Small intestine (tissue), 7 donors: ENCODE results near the gene KCNN3. TPM values are rescaled to one million over a fixed set of nuclear protein-coding genes. Genes with fewer than 3 reads are reported as not detected.
A peak's percentile ranks its signal among the peaks of the same experiment; 100 is the strongest.

Experiments
- DNase-seq, 2 donors: peaks; one replicate each; pipeline versions ENCODE4 v3.0.0 to v3.0.0-alpha.2; 2013
- FAIRE-seq: peaks from 2 replicates; lab custom pipeline; 2012; peaks lifted over from hg19 to GRCh38; lab: Jason Lieb, UNC
- H3K27ac ChIP-seq, 3 donors: one replicate each; pipeline ENCODE4 v1.5.1; 2013; ENCODE audit warnings: low read length in 2 of 3, mild to moderate bottlenecking in 2 of 3, control low read depth in 1 of 3, inconsistent platforms in 1 of 3, low read depth in 1 of 3, moderate library complexity in 1 of 3
- H3K27me3 ChIP-seq, 3 donors: one replicate each; pipeline ENCODE4 v1.6.1; 2013; ENCODE audit warnings: low read length in 3 of 3, inconsistent platforms in 1 of 3; ENCODE audit not compliant: control insufficient read depth in 3 of 3, insufficient read depth in 3 of 3
- H3K36me3 ChIP-seq, 3 donors: one replicate each; pipeline ENCODE4 v1.6.1; 2013; ENCODE audit warnings: low read length in 3 of 3, inconsistent platforms in 1 of 3, low read depth in 1 of 3, mild to moderate bottlenecking in 1 of 3, moderate library complexity in 1 of 3; ENCODE audit not compliant: control insufficient read depth in 3 of 3, insufficient read depth in 2 of 3
- H3K4me1 ChIP-seq, 3 donors: one replicate each; pipeline ENCODE4 v1.6.1; 2013; ENCODE audit warnings: low read length in 2 of 3, inconsistent platforms in 1 of 3, low read depth in 1 of 3, mild to moderate bottlenecking in 1 of 3, moderate library complexity in 1 of 3; ENCODE audit not compliant: control insufficient read depth in 3 of 3, insufficient read depth in 2 of 3
- H3K4me3 ChIP-seq, 3 donors: one replicate each; pipeline ENCODE4 v1.5.1; 2013; ENCODE audit warnings: low read length in 3 of 3, control low read depth in 1 of 3, inconsistent platforms in 1 of 3, low read depth in 1 of 3, mild to moderate bottlenecking in 1 of 3, moderate library complexity in 1 of 3
- H3K9me3 ChIP-seq, 2 donors: one replicate each; pipeline ENCODE4 v1.6.1; 2013; ENCODE audit warnings: low read depth in 1 of 2, low read length in 1 of 2; ENCODE audit not compliant: control insufficient read depth in 2 of 2, insufficient read depth in 1 of 2
- WGBS, 3 donors: extraction: QIAGEN DNeasy Blood & Tissue Kit; methylation state at CpG; one replicate each; pipeline ENCODE4 v1.1.7; 2013; 5-methylcytosine and 5-hydroxymethylcytosine counted together
- polyA plus RNA-seq, 4 donors: library from polyadenylated mRNA; stranded (reverse) in 3 of 4; unstranded in 1 of 4; fragments of 200-250 nt in 3 of 4; fragments of 120-200 nt in 1 of 4; gene quantifications; one replicate each; pipeline versions ENCODE4 v1.2.1 to v1.2.3, GENCODE V29; 2013
- donor health status: healthy with polysubstance abuse.
- donor health status: control.
- donor health status: control.
- donor health status: Bipolar disorder and iron deficiency.
- donor health status: healthy.

The KCNN3 gene
- polyA plus RNA-seq, 4 donors = 0.27 to 1.6 (median 0.94) TPM

DNA sequence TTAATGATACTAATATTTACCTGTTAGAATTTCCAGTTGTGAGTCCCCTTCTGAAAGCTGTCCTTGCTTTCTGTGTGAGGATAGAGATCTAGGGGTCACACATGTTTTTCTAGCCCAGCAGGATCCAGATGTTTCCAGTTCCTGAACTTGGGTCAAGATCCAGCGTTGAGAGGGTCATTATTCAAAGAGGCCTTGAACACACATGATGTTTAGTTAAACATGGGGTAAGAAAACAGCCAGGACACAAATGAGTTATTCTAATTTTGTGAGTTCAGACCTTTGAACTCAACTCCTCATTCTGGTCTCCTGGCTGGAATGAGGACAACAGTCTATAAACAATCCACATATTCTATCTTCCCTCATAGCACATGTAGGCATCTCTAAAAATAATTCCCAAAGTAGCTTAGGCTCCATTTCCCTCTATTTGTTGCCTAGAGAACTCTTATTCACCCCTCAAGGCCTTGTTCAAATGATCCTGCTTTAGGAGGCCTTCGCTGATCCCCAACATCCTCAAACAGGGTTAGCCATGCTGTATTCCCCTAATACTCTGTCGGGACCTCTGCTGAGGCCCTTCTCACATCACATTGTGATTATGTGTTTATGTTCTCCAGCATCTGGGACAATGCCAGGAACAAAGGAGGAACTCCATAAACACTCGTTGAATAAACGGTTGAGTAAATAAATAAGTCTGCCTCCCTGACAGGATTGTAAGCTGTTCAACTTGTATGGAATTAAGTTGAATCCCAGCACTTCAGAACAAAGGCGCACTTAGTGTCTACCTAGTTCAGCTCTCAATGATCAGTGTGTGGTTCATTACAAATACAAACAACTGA is 15.0 kb upstream of the KCNN3 start:
- Histone ChIP-seq H3K4me1 (no peaks in the 10 kb centered on the region), H3K36me3 (no peaks in the 10 kb centered on the region), H3K27me3 (peaks cover 0 to 10% (median 0%) of the 10 kb centered on the region in 3 donors), H3K27ac (peak overlapping the region in 1 of 3 donors; percentile 27), H3K4me3 (no peak overlapping the region), H3K9me3 (no peaks in the 10 kb centered on the region)
- FAIRE-seq (no peak), DNase-seq (no peak)
- WGBS, 3 donors = 46 to 61% (median 48%) methylated on average over 6 of the region's 6 CpGs

DNA sequence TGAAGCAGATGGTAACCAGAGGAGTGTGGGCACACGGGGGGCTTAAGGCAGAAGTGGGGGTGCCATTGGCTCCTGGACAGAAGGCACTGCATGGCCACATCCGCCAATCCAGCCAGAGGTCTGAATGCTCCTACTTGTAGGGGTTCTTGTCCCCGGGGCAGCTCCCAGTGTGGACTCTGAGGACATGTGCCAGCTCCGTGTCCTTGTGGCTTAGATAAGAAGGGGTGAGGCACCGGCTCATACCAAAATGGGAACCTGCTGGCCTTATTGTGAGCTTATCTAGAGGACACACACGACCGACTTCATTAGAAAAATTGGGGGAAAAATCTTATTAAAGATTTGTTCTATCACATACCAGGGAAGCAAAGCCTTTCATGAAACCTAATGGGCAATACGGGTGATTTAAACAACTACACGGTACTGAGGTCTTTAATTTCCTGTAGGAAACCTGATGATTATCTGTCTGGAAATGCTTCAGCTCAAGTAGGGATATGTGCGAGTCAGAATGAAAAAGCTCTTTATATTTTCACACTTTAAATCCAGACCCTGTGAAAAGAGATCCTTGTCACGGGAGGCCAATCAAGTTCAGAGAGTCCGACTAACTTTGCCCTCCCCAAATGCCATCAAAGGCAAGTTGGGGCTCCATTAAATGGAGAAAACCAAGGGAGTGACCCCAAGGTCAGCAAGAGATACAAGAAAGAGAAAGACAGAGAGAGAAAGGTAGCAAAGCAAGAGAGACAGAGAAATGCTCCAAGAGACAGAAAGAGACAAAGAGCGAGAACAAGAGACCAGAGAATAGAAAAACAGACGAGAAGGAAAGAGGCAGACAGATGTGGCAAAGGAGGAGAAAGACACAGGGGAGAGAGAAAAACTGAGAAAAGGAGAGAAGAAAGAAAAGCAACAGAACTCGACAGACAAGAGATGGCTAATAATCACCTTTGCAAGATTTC is 14.1 kb upstream of the KCNN3 start:
- no peak overlapping the region for H3K4me3 ChIP-seq
- DNase-seq (peak in 1 of 2 donors; percentile 31), FAIRE-seq (no peak)
- no peaks in the 10 kb centered on the region for H3K4me1 ChIP-seq
- H3K9me3 ChIP-seq = no peaks in the 10 kb centered on the region
- no peaks in the 10 kb centered on the region for H3K36me3 ChIP-seq
- H3K27ac ChIP-seq = no peak overlapping the region
- 54 to 63% (median 60%) methylated on average over 15 of the region's 15 CpGs for WGBS, 3 donors
- H3K27me3 ChIP-seq = peaks cover 0 to 10% (median 0%) of the 10 kb centered on the region in 3 donors

DNA sequence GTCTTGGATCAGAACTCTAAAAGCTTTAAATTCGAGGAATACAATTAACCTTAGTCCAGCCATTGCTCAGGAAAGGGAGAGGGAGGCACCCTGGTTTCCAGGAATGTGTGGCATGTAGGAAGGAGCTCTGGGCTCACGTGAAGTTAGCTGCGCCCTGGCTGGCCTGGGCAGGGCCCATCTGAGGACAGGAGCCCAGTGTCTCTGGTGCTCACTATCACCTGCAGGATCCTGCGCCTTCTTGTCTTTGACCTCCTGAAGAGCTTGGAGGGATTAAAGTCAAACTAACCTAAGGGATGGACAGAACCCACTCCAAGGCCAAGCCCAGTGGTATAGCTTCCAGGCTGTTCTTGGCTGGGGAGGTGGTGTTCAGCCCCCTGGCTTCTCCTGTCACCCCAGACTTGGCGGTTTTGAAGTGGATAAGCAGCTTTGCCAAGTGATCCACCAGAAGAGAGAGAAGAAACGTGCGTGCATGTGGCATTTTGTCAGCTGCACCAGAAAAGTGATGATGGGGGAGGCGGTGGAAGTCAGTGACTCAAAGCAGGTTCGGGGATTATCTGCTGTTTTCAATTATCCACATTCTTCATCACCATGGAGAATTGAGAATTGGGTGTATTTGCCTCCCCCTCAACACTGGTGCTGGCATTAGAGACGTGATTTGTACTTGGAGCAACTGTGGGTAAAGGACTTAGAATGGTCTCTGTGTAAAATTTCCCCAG is 11.9 kb upstream of the KCNN3 start:
- Histone ChIP-seq H3K9me3 (no peaks in the 10 kb centered on the region), H3K36me3 (no peaks in the 10 kb centered on the region), H3K4me1 (peaks cover 0 to 10% (median 7%) of the 10 kb centered on the region in 3 donors), H3K27ac (no peak overlapping the region), H3K27me3 (no peaks in the 10 kb centered on the region), H3K4me3 (no peak overlapping the region)
- FAIRE-seq (no peak), DNase-seq (no peak)
- 79 to 86% (median 85%) methylated on average over 10 of the region's 10 CpGs for WGBS, 3 donors

DNA sequence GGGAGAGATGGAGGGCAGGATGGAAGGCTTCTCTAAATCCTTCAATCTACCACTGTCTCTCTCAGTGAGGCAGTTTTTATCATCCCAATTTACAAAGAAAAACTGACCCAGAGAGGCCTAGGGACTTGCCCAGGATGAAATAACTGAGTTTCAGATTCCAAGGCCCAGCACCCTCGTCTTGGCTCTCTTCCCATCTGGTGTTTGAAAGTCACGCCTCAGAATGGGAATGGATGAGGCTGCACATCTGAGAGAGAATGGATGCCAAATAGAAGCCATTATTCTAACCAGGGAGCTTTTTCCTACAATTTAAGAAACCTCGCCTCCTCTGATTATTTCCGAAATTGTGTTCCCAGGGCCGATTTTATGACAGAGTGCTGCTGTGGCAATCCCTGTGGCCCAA is 10.6 kb upstream of the KCNN3 start:
- H3K27ac ChIP-seq = no peak overlapping the region
- H3K9me3 ChIP-seq = no peaks in the 10 kb centered on the region
- FAIRE-seq (no peak), DNase-seq (no peak)
- 65 to 70% (median 66%) methylated on average over 5 of the region's 5 CpGs for WGBS, 3 donors
- H3K4me3 ChIP-seq = no peak overlapping the region
- H3K27me3 ChIP-seq = no peaks in the 10 kb centered on the region
- no peaks in the 10 kb centered on the region for H3K36me3 ChIP-seq
- H3K4me1 ChIP-seq = peaks cover 0 to 12% (median 7%) of the 10 kb centered on the region in 3 donors

DNA sequence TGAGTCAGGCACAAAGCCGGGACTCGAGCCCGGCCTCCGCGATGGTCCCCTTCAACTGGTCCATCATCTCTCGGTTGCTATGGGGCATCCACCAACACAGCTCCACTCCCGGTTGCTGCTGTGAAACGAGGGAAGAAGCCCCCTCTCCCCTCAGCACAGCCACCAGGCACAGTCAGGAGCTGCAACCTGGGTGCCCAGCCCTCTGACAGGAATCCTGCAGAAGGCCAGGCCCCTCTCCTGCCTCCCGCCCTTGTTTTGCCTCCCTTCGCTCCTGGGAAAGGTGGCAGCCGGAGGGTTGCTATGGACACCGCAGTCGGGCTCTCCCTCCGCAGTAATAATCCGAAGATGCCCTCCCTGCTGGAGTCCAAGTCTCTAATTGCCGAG is 8.9 kb upstream of the KCNN3 start:
- DNase-seq (no peak), FAIRE-seq (no peak)
- no peaks in the 10 kb centered on the region for H3K36me3 ChIP-seq
- H3K27ac ChIP-seq = no peak overlapping the region
- peaks cover 0 to 12% (median 7%) of the 10 kb centered on the region in 3 donors for H3K4me1 ChIP-seq
- 77 to 83% (median 79%) methylated on average over 16 of the region's 16 CpGs for WGBS, 3 donors
- no peaks in the 10 kb centered on the region for H3K27me3 ChIP-seq
- no peak overlapping the region for H3K4me3 ChIP-seq
- no peaks in the 10 kb centered on the region for H3K9me3 ChIP-seq

DNA sequence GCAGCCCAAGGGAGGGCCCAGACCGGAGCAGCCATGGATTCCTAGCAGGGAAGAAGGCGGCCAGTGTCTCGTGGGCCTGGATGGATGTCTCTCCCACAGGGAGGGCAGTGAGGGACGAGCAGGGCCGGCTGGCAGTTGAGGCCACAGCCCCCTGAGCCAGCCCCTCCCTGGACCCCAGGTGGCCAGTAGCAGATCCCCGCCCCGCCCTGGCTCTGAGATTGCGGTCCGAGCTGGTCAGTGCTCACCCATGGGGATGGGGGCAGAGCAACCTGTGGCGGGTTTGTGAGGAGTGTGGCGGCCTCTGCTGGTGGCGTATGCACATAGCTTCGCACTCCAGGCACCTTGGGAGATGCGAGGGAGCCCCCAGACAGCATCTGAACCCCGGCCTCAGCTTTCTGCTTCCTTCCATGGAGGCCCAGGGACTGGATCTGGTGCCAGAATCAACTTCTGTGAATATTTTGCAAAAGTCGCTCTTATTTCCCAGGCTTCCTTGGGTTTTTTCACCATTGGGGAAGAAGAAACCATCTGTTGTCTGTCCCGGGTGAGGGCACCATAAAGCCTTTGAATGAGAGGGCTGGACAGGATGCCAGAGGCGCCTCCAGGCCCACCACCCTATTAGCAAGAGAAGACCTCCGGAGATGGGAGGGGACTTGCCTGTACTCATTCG is 8.4 kb upstream of the KCNN3 start:
- WGBS, 3 donors = 26 to 31% (median 29%) methylated on average over 19 to 20 of the region's 20 CpGs
- Histone ChIP-seq H3K4me3 (no peak overlapping the region), H3K9me3 (no peaks in the 10 kb centered on the region), H3K27ac (no peak overlapping the region), H3K4me1 (peaks cover 0 to 12% (median 7%) of the 10 kb centered on the region in 3 donors), H3K27me3 (no peaks in the 10 kb centered on the region), H3K36me3 (no peaks in the 10 kb centered on the region)
- no peak for FAIRE-seq
- DNase-seq = peak; percentile 72 to 79

DNA sequence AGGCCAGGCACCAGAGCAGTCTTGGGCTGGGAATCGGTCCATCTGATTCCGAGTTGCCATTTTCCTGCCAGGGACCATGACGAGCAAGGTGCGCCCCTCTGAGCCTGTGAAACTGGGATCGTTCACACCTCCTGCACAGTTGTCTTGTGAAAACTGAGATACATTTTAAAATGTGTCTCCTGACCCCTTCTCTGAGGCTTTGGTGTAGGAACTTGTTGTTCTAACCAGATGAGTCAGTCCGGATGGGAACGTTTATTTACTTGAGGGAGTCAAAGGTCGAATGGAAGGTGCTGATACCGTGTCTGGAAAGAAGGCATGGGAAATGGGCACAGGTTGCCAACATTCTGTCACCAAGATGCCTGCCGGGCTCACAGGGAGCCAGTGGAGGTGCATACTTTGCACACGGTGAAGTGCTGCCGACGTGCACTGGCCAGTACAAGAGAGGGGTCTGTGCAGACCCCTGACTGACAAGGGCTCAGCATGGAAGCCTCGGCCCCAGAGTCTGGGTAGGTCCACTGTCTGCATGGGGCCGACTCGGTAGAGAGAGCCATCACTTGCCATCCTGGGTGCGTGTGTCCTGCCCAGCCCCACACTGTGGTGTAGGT is 7.4 kb upstream of the KCNN3 start:
- H3K36me3 ChIP-seq = no peaks in the 10 kb centered on the region
- peak overlapping the region in 2 of 3 donors; percentile 38 to 75 for H3K27ac ChIP-seq
- peaks cover 0 to 12% (median 7%) of the 10 kb centered on the region in 3 donors for H3K4me1 ChIP-seq
- 33 to 67% (median 33%) methylated on average over 17 of the region's 17 CpGs for WGBS, 3 donors
- H3K27me3 ChIP-seq = no peaks in the 10 kb centered on the region
- no peak for FAIRE-seq
- H3K9me3 ChIP-seq = no peaks in the 10 kb centered on the region
- DNase-seq = peak; percentile 64 to 94
- no peak overlapping the region for H3K4me3 ChIP-seq
